Measurements from ENCODE around the gene TMEM163. TPM values are rescaled to one million over a fixed set of nuclear protein-coding genes. Genes with fewer than 3 reads are reported as not detected.

TMEM163 gene
- total RNA-seq, 2 donors from 2014 or later = 0.24 TPM; not detected in 1

DNA sequence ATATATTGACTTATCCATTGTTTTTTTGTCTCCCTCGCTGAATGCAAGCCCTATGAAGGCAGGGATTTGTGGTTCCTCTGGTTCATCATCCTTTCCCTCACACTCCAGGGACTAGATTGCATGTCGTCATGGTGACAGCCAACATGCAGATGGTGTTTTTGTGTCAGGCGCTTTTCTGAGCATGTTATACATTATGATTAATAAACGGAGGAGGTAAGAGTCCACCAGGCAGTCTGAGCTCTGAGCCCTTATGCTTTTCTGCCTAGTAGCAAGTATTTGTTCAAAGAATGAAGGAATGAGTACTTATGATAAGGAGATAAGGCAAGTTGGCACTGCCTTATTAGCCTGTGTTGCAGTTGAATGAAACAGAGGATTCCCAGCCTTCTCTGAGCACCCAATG lies 283.3 kb downstream of the TMEM163 start:
- no peaks in the 10 kb centered on the region for H3K27me3 Mint-ChIP-seq (ENCODE audit: insufficient read depth)
- H3K36me3 ChIP-seq (ENCODE audit: control insufficient read depth, insufficient read depth, low read length) = peaks cover 11% of the 10 kb centered on the region
- H3K4me3 Mint-ChIP-seq = no peak overlapping the region
- peaks cover 11% of the 10 kb centered on the region for H3K4me1 ChIP-seq (ENCODE audit: control insufficient read depth, insufficient read depth, low read length)
- H3K27ac Mint-ChIP-seq = no peak overlapping the region
- no peak overlapping the region for H3K9ac ChIP-seq (ENCODE audit: extremely low read depth, low read length, poor library complexity, severe bottlenecking)
- no peak for DNase-seq
- 96 to 100% methylated on average over 2 to 4 of the region's 4 CpGs for WGBS, 2 experiments (ENCODE audit: insufficient coverage in 1 of 2, insufficient read length in 1 of 2)
- no peak overlapping the region for H3K4me3 ChIP-seq (ENCODE audit: low read length)
- TF ChIP-seq CTCF (conservative IDR thresholded peaks at IDR 0.05) = no peak
- H3K36me3 Mint-ChIP-seq (ENCODE audit: low read depth) = peaks cover 45% of the 10 kb centered on the region
- H3K4me1 Mint-ChIP-seq = peaks cover 34% of the 10 kb centered on the region
- no peak overlapping the region for H3K27ac ChIP-seq (ENCODE audit: low read depth, low read length)
- no peaks in the 10 kb centered on the region for H3K9me3 ChIP-seq (ENCODE audit: control insufficient read depth, low read length)
- no peaks in the 10 kb centered on the region for H3K9me3 Mint-ChIP-seq
- H3K27me3 ChIP-seq (ENCODE audit: control insufficient read depth, insufficient read depth, low read length, poor library complexity, severe bottlenecking) = no peaks in the 10 kb centered on the region

- Histone ChIP-seq H3K36me3 (ENCODE audit: control insufficient read depth, insufficient read depth, low read length) (peaks cover 11% of the 10 kb centered on the region), H3K4me3 (ENCODE audit: low read length) (no peak overlapping the region), H3K9me3 (ENCODE audit: control insufficient read depth, low read length) (no peaks in the 10 kb centered on the region), H3K4me1 (ENCODE audit: control insufficient read depth, insufficient read depth, low read length) (peaks cover 11% of the 10 kb centered on the region), H3K27me3 (ENCODE audit: control insufficient read depth, insufficient read depth, low read length, poor library complexity, severe bottlenecking) (no peaks in the 10 kb centered on the region), H3K27ac (ENCODE audit: low read depth, low read length) (no peak overlapping the region), H3K9ac (ENCODE audit: extremely low read depth, low read length, poor library complexity, severe bottlenecking) (no peak overlapping the region)
- TF ChIP-seq CTCF (conservative IDR thresholded peaks at IDR 0.05) = no peak
- H3K27me3 Mint-ChIP-seq (ENCODE audit: insufficient read depth) = no peaks in the 10 kb centered on the region
- H3K9me3 Mint-ChIP-seq = no peaks in the 10 kb centered on the region
- no peak overlapping the region for H3K4me3 Mint-ChIP-seq
- H3K27ac Mint-ChIP-seq = no peak overlapping the region
- no peak for DNase-seq
- peaks cover 34% of the 10 kb centered on the region for H3K4me1 Mint-ChIP-seq
- 95 to 100% methylated on average over 5 to 6 of the region's 6 CpGs for WGBS, 2 experiments (ENCODE audit: insufficient coverage in 1 of 2, insufficient read length in 1 of 2)
- peaks cover 43% of the 10 kb centered on the region for H3K36me3 Mint-ChIP-seq (ENCODE audit: low read depth)
Measured at GRCh38 chr2:134433979-134434378, 284.8 kb downstream of the TMEM163 start.

GRCh38 chr2:134433469-134433868 lies 285.3 kb downstream of the TMEM163 start:
- WGBS, 2 experiments (ENCODE audit: insufficient coverage in 1 of 2, insufficient read length in 1 of 2) = 92 to 98% methylated on average over 7 of the region's 7 CpGs
- TF ChIP-seq CTCF (conservative IDR thresholded peaks at IDR 0.05) = no peak
- Histone ChIP-seq H3K27ac (ENCODE audit: low read depth, low read length) (no peak overlapping the region), H3K4me1 (ENCODE audit: control insufficient read depth, insufficient read depth, low read length) (peaks cover 11% of the 10 kb centered on the region), H3K9ac (ENCODE audit: extremely low read depth, low read length, poor library complexity, severe bottlenecking) (no peak overlapping the region), H3K9me3 (ENCODE audit: control insufficient read depth, low read length) (no peaks in the 10 kb centered on the region), H3K27me3 (ENCODE audit: control insufficient read depth, insufficient read depth, low read length, poor library complexity, severe bottlenecking) (no peaks in the 10 kb centered on the region), H3K4me3 (ENCODE audit: low read length) (no peak overlapping the region), H3K36me3 (ENCODE audit: control insufficient read depth, insufficient read depth, low read length) (peaks cover 11% of the 10 kb centered on the region)
- no peak overlapping the region for H3K27ac Mint-ChIP-seq
- no peak for DNase-seq
- no peaks in the 10 kb centered on the region for H3K9me3 Mint-ChIP-seq
- no peaks in the 10 kb centered on the region for H3K27me3 Mint-ChIP-seq (ENCODE audit: insufficient read depth)
- H3K4me1 Mint-ChIP-seq = peaks cover 34% of the 10 kb centered on the region
- H3K4me3 Mint-ChIP-seq = no peak overlapping the region
- peaks cover 45% of the 10 kb centered on the region for H3K36me3 Mint-ChIP-seq (ENCODE audit: low read depth)
